NCI-H526 treated with DMSO at 0.1 percent for 48 hours (cell line): Measurements from ENCODE around the gene IRS2.

Source experiments
- DNase-seq: peaks from one replicate; lab custom pipeline; 2025; lab: John Stamatoyannopoulos, UW

The IRS2 gene

DNA sequence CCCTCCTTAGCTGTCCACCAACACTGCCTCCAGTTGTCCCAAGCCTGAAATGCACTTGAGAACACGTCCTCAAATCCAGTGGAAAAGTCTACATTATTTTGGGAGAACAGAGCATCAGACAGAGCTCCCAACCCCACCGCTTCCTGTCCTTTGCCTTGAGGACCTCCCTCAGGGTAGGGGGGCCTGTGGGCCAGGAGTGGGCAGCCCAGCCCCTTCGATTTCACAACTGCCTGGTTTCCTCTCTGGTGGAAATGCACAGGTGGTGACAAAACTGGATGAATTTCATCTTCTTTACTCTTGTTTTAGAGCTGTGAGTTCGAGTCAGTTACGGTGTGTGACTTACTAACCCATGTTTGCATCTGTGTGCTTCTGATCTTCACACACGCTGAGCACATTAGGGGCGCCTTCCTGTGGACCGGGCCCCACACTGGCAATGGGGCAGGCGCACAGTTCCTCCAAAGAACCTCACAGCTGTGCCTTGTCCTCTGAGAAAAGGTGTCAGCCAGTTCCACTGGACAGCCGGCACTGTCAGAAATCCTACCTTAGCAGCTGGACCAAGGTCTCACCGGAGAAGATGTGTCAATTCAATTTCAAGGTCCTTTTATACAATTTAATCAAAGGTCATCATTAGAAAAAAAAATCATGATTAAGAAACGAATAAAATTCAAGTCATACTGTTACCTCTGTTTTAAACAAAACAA lies 80.2 kb downstream of the IRS2 start:
- DNase-seq, result no peak

DNA sequence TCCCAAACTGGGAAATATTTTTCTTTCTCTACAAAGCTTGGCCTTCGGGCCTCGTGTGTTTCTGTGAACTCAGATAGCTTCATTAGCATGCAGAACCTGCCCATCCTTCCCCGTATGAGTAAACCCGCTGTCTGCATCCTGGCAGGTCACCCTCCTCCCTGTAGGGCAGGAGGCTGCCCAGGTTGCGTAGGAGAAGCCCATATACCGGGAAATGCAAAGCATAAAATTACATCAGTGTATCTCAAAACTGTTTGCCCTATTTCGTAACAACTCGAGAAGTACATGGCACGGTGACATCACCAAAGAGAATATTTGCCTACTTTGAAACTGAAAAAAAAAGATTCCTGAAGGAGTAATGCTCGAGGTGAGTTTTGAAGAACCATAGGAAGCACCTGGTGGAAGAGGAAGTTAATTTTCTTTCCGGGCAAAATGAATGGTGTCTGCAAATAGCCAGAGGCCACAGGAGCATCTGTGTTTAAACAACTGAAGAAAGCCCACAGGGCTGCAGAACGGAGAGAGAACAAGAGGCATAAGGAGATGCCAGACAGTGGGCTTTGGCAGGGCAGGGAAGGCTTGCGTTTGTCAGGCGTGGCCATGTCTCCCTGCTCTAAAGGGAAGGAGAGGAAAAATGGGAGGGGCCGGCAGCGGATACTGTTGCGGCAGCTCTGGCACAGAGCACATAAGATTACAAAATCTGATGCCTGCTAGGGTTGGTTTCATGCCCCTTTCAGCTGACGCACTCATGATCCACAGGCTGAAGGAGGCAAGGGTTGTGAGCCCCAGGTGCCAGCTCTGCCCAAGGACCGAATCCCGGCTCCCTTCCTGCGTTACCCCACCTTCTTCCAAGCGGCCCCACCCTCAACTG lies 81.4 kb downstream of the IRS2 start:
- DNase-seq, result peak; percentile 17

DNA sequence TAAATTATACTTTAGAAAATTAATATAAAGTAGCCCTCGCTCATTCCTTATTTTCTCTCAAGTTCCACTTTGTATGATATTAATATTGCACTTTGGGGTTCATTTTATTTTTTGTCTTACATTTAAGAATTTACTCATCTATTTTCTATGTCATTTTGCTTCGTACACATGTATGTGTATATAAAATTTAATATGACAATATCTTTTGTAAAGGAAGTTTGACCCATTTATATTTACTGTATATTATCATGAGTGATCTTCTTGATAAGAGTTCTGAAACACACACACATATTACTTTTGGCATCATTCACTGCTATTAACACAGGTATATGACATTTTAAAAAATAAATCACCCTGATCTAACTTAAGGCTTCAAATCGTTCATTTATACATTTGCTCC lies 83.1 kb downstream of the IRS2 start:
- DNase-seq, result no peak
